MCF 10A (cell line): ENCODE measurements around the gene ARSI. TPM values are rescaled to one million over a fixed set of nuclear protein-coding genes. Genes with fewer than 3 reads are reported as not detected.

Experiments used
- BruUV-seq: library from RNA; stranded (reverse); fragments of 400-500 nt; replicated peaks from 2 replicates; lab custom pipeline; 2021; lab: Mats Ljungman, UMichigan
- CTCF ChIA-PET: fragments of 300-600 bp; sonication (Branson Sonifier 250); formaldehyde crosslinking; extraction: SDS; loops from one replicate; lab custom pipeline; 2021; ENCODE audit warnings: antibody characterized with exemption, inconsistent platforms; lab: Yijun Ruan, JAX
- POLR2A ChIA-PET: fragments of 300-600, 350-650 bp; sonication (Branson Sonifier 250); formaldehyde crosslinking; extraction: SDS; loops from one replicate; lab custom pipeline; 2020; ENCODE audit warnings: antibody characterized with exemption, inconsistent platforms; lab: Yijun Ruan, JAX
- DNase-seq: peaks from one replicate; pipeline ENCODE4 v3.0.0-alpha.2; 2018; ENCODE audit not compliant: unreplicated experiment
- H3K27ac Mint-ChIP-seq: one replicate; pipeline ENCODE4 v1.8.0; 2022; ENCODE audit warnings: mild to moderate bottlenecking, low read depth, mixed read lengths; ENCODE audit not compliant: unreplicated experiment
- H3K27me3 Mint-ChIP-seq: one replicate; pipeline ENCODE4 v1.8.0; 2022; ENCODE audit warnings: mixed read lengths; ENCODE audit not compliant: insufficient read depth, unreplicated experiment
- H3K36me3 Mint-ChIP-seq: one replicate; pipeline ENCODE4 v1.8.0; 2022; ENCODE audit warnings: mild to moderate bottlenecking, moderate library complexity, mixed read lengths; ENCODE audit not compliant: insufficient read depth, unreplicated experiment
- H3K4me1 Mint-ChIP-seq: one replicate; pipeline ENCODE4 v1.8.0; 2022; ENCODE audit warnings: mixed read lengths; ENCODE audit not compliant: insufficient read depth, unreplicated experiment
- H3K4me3 Mint-ChIP-seq: one replicate; pipeline ENCODE4 v1.8.0; 2022; ENCODE audit warnings: mild to moderate bottlenecking, moderate library complexity, mixed read lengths; ENCODE audit not compliant: unreplicated experiment
- H3K9me3 Mint-ChIP-seq: one replicate; pipeline ENCODE4 v1.8.0; 2022; ENCODE audit warnings: mixed read lengths; ENCODE audit not compliant: unreplicated experiment
- intact Hi-C: fragments of 100-400 bp; cut with micrococcal nuclease; formaldehyde crosslinking; loops from 2 replicates; pipeline ENCODE4 v1.14.1; 2022
- total RNA-seq: library from RNA; stranded (reverse); gene quantifications from 2 replicates; pipeline ENCODE4 v1.2.3, GENCODE V29; 2022
- TF ChIP-seq, protein P1 (sequence below): fragments of 200-600 bp; IDR thresholded peaks from one replicate; pipeline ENCODE4 v1.8.0; 2022; ENCODE audit warnings: antibody characterized with exemption, mild to moderate bottlenecking; ENCODE audit not compliant: unreplicated experiment

The ARSI gene
- total RNA-seq, 1 experiment from 2014 or later = 0.19 TPM

DNA sequence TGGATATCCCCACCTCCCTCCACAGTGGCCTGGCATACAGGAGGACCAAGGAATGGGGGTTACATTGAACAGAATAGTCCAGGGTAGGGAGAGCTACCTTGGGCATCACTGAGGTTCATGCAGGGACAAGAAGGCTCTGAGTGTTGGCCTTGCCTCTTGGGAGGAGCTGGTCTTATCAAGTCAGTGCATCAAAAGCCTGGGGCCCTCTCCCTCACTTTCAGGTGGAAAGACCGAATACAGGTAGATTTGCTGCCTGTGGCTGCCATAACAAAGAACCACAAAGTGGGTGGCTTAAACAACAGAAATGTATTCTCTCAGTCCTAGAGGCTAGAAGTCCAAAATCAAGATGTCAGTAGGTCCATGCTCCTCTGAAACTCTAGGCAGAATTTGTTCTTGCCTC lies 18.5 kb upstream of the ARSI start:
- Mint-ChIP-seq H3K9me3 (no peaks in the 10 kb centered on the region), H3K36me3 (no peaks in the 10 kb centered on the region), H3K27ac (peak overlapping the region; percentile 80), H3K27me3 (no peaks in the 10 kb centered on the region), H3K4me1 (peaks cover 49% of the 10 kb centered on the region), H3K4me3 (no peak overlapping the region)
- intact Hi-C loops = no loop called here
- ChIA-PET CTCF (interaction anchor here (1.1 to 3.4 kb wide), 7 partner anchors 14 to 300 kb away, joined by 3 to 52 read pairs (median 5); no protein-coding TSS in a partner anchor), POLR2A (interaction anchor here (0.6 to 3.4 kb wide), 13 partner anchors 11 to 321 kb away, joined by 3 to 61 read pairs (median 6); partner anchors contain the start of genes HMGXB3, RPS14 and TIGD6)
- no TSS peak for BruUV-seq
- TF ChIP-seq, protein P1, sequence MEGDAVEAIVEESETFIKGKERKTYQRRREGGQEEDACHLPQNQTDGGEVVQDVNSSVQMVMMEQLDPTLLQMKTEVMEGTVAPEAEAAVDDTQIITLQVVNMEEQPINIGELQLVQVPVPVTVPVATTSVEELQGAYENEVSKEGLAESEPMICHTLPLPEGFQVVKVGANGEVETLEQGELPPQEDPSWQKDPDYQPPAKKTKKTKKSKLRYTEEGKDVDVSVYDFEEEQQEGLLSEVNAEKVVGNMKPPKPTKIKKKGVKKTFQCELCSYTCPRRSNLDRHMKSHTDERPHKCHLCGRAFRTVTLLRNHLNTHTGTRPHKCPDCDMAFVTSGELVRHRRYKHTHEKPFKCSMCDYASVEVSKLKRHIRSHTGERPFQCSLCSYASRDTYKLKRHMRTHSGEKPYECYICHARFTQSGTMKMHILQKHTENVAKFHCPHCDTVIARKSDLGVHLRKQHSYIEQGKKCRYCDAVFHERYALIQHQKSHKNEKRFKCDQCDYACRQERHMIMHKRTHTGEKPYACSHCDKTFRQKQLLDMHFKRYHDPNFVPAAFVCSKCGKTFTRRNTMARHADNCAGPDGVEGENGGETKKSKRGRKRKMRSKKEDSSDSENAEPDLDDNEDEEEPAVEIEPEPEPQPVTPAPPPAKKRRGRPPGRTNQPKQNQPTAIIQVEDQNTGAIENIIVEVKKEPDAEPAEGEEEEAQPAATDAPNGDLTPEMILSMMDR = no peak
- no peak for DNase-seq

DNA sequence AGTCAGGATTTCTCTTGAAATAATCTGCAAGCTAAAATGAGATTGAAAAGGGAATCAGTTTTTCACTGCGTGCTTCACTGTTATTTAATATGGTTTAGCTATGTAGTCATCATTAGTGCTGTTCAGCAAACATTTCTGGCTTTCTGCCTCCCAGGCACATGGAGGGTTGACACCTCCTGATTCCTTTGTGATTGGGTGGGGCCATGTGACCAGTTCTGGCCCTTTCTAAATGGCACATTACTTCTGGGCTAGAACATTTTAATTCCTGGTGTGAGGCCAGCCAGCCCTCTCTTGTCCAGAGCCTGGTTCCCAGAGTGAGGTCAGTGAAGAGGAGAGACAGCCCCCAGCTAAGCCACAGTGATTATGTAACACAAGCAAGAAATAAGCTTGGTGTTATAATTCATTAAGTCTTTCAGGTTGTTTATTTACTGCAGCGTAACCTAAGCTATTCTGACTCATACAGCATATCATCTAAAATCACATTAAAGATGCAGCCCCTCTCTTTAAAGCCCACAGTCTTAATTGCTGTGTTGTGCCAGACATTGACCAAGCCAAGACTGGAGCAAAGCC lies 17.4 kb upstream of the ARSI start:
- ChIA-PET CTCF (interaction anchor here (0.6 to 3.4 kb wide), 15 partner anchors 8 to 569 kb away, joined by 3 to 52 read pairs (median 3); partner anchors contain the start of gene ARSI), POLR2A (interaction anchor here (0.5 to 3.4 kb wide), 28 partner anchors 9 to 1342 kb away, joined by 3 to 61 read pairs (median 4); partner anchors contain the start of genes ARSI and RPS14)
- intact Hi-C loops = loop anchor here (1.0 kb wide), 2 partner anchors 21 to 56 kb away; no protein-coding TSS in a partner anchor
- TF ChIP-seq, protein P1 = no peak
- H3K4me1 Mint-ChIP-seq = peaks cover 49% of the 10 kb centered on the region
- H3K36me3 Mint-ChIP-seq = no peaks in the 10 kb centered on the region
- BruUV-seq = no TSS peak
- H3K4me3 Mint-ChIP-seq = no peak overlapping the region
- no peaks in the 10 kb centered on the region for H3K9me3 Mint-ChIP-seq
- DNase-seq = peak; percentile 98
- peak overlapping the region; percentile 80 for H3K27ac Mint-ChIP-seq
- no peaks in the 10 kb centered on the region for H3K27me3 Mint-ChIP-seq

DNA sequence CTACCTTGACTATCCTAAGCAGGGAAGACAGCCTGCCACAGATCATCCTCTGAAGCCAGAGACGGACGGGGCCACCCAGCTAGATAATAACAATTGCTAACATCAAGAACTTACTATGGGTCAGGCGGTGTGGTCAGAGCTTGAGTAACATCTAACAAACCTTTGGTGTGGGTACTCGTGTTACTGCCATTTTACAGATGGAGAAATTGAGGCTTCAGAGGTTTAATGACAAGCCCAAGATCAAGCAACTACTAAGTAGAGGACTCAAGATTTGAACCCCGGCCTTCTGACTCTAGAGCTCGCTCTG lies 16.7 kb upstream of the ARSI start:
- CTCF ChIA-PET = interaction anchor here (0.7 to 3.4 kb wide), 11 partner anchors 8 to 568 kb away, joined by 3 to 52 read pairs (median 7); partner anchors contain the start of gene ARSI

More for the DNA sequence above, 16.7 kb upstream of the ARSI start:
- no peak overlapping the region for H3K4me3 Mint-ChIP-seq
- no peaks in the 10 kb centered on the region for H3K27me3 Mint-ChIP-seq
- intact Hi-C loops = no loop called here
- no TSS peak for BruUV-seq
- H3K4me1 Mint-ChIP-seq = peaks cover 49% of the 10 kb centered on the region
- no peaks in the 10 kb centered on the region for H3K9me3 Mint-ChIP-seq
- no peaks in the 10 kb centered on the region for H3K36me3 Mint-ChIP-seq
- POLR2A ChIA-PET = interaction anchor here (0.6 to 3.4 kb wide), 21 partner anchors 9 to 1341 kb away, joined by 3 to 61 read pairs (median 5); partner anchors contain the start of gene ARSI
- H3K27ac Mint-ChIP-seq = peak overlapping the region; percentile 80
- no peak for DNase-seq
- TF ChIP-seq, protein P1 = no peak
